ENCODE results near the gene CFAP53.

CFAP53 gene

DNA sequence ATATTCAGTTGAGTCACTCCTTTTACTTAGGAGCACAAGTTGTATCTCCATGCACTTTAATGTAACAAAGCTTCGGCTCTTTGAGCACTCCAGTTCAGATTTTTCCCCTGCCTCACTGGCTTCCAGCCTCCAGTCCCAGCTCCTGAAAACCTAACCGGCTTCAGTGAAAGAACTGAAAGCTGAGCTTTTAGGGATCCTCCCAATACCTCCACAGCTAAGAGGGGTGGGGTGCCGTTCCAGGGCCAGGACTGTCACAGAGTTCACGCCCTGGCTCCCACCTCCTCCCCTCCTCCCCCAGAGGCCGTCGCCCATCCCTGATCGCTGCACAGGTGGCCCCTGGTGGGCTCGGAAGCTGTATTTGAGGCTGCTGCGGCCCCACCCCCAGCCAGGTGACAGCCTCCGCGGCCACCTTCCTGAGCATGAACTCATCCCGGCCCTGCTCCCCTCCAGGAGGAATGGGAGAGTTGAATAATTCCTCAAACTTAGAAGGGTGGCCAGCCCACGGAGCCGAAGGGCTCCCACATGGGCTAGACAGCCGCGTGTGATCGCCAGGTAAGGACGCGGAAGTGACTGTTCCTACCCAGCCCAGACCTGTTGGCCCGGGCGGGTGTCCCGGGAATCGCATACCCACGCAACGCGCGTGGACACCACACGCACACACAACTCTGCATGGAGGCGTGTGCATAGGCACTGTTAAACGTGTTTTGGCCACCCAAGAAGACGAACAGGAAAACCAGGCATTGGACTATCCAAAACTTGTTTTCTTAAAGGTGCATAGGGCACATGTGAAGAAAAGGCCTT is 73.1 kb downstream of the CFAP53 start:
- no peak for DNase-seq

DNA sequence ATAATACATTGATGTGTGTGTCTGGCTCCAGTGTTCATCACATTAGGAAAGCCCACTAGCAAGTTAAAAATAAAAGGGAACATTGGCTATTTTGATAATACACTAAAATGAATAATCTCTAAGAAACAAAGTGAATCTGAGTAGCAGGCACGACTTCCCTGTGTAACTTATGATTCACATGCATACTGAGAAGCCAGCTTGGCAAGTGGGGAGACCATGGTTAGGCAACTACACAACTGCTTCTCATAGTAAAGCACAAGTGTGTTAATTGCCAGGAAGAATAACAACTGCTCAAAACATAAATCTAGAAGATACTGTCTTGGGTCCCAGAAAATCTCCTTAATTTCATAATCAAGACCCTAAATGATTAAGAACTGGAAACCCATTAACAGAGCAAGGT is 75.4 kb downstream of the CFAP53 start:
- DNase-seq = no peak

DNA sequence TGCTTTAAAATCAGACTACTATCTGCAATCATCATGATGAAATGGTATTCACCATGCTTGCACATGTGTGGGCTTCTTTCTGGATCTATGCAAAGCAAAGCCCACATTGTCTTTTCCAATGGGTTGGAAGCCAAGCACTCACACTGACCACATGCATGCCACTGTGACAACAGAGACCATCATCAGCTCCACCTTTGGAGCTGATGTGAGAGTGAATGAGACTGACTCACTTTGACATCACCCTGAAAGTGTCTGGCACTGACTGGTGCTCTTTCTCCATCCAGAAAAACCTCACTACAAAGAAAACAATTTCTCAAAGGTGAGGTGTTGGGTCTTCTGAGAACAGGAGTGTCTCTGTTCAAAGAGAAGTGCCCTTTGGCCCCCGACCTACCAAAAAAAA is 76.1 kb downstream of the CFAP53 start:
- no peak for DNase-seq

DNA sequence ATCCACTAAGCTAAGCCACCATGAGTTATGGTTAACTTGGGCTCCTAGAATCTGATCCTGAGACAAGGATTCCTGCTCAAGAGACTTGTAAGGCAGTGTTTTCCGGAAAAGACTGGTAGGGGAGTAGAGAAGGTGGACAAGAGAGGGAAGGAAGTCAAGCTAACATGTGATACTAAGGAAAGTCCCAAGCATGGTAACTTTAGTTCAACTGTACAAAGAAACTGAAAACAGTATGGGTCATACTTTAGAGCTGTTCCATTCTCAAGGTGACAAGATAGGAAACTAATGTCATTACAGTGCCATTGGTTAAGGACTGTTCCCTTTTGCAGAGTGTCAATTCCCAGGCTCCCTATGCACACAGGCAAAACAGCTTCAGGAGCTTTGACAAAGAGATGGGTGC is 77.1 kb downstream of the CFAP53 start:
- no peak for DNase-seq

DNA sequence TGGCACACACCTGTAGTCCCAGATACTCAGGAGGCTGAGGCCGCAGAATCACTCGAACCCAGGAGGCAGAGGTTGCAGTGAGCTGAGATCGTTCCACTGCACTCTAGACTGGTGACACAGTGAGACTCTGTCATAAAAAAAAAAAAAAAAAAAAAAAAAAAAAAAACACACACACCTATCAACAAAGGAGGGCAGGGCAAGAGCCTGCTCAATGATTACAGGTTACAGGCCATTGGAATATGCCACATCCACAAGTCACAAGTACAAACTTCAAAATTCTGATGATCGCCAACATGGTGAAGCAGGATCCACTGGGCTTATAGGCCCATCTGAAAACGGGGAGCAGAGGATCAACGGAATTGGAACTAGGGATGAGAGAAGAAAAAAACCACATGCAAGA is 77.6 kb downstream of the CFAP53 start:
- DNase-seq = no peak

DNA sequence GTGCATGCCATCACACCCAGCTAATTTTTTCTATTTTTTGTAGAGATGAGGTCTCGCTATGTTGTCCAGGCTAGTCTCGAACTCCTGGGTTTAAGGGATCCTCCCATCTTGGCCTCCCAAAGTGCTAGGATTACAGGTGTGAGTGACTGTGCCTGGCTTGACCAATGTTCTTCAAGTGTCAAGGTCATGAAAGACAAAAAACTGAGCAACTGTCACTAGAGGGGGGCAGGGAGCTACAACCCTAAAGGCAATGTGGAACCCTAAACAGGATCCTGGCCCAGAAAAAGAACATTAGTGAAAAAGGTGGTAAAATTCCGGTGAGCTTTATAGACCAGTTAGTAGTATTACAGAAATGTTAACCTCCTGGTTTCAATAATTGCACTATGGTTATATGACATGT is 78.6 kb downstream of the CFAP53 start:
- no peak for DNase-seq

DNA sequence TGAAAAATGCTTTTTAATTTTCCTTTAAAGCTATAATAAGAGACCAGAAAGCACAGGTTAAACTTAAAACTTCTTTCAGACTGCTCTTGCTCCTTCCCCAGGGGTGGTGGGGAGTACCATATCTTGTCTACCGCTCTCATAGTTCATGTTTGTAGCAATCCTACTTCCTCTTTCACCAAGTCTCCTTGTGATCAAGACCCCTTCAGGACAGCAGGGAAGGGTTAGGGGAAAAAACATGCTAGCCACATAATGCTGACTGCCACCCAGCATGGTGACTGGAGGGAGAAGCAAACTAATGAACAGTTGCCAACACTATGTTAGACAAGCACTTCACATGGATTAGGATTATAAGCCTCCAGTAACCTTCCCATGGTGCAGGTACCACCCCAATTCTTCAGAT is 79.9 kb downstream of the CFAP53 start:
- DNase-seq = no peak

DNA sequence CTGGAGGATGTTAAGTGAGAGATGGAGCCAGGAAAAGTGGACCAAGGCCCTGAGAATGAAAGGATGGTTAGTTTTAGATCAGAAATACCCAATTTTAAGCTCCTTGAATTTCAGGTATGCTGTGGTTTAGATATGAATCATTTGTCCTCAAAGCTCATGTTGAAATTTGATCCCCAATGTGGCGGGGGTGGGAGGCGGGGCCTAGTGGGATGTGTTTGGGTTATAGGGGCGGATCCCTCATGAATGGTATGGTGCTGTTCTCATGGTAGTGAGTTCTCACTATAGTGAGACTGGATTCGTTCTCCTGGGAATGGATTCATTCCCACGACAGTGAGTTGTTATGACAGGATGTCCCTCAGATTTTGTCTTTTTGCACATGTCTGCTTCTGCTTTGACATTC is 82.7 kb downstream of the CFAP53 start:
- no peak for DNase-seq

DNA sequence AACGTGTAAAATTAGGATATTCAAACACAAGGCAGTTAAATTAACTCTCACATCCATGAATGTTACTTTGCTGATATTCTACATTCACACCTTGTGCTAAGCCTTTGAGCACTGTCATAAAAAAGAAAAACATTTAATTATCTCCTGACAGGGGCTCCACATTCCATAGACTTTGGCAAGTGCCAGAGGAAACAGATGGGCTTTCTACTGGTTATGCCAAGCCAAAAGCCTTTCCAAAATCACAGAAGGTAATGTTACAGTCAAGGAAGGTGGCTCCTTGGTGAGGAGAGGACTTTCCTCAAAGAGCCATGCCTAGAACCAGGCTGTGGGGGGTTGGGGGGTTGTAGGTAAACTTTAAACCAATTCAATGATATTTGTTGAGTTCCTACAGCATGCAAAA is 83.8 kb downstream of the CFAP53 start:
- DNase-seq = no peak

DNA sequence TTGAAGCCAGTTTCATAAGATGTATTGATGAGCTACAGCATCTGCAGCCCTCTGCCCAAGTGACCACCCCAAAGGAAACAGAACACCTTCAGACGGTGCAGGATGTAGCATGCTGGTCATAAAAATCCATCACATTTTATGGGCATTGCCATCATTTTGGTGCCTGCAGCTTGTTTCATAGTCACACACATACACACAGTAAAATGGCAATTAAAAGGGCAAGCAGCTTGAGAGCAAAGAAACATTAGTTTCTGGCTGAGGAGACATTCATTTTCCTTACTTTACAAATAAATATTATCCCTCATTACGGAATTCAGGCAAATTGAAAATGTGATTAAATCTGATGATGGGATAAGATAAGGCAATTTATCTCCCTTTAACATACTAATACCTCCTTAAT is 84.7 kb downstream of the CFAP53 start:
- DNase-seq = no peak

DNA sequence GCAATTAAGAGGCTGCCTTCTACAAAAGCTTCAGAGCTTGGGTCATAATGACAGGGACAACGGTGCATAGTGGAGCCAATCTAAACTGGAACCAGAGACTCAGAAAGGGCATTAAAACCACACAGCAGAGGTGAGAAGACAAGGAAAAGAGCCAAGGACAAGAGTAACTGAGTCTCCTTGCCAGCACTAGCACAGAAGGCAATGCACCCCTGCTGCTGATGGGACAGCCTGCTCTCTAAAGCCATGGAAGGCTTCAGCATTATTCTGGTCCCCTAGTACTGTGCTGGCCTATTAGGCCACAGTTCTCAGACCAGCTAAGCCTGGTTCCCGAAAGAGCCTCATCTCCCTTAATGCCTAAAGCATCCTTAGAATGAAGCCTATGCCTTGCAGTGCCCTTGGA is 86.8 kb downstream of the CFAP53 start:
- no peak for DNase-seq

DNA sequence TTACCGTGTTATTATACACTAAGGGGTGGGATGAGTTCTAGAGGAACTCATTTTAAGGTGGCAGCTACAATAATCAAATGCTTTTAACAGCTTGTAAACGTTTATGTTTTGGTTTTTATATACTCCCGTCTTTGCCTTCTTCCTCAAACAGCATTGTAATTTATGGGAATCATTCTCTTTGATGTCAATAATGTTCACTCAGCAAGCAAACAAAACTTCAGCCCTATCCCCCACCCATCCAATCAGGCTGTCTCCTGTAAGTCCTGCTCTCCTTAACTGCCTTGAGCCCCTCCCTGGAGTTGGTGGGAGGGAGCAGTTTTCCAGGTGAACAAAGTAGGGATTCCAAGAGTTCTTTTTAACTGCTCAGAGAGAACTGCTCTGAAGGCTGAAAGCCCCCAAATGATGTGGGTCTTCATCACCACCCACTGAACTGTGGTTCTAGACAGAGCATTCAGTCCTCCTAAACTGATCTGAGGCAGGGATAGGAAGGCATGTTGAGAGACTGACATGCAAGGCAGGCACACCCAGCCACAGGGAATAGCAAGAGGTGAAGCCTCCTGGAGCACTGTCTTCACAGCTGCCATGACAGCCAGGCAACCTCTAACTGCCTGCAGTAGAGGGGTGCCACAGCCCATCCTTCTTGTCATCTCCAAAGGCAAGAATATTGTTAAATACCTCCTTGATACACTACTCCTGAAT is 88.9 kb downstream of the CFAP53 start:
- no peak for DNase-seq
